Activated CD4-positive, alpha-beta T cell treated with anti-CD3 and anti-CD28 coated beads, Interleukin-2, amount 10 ng/mL, durations not matched to agents 7 days and 5 days (primary cell): ENCODE data around the gene CBFB. TPM values are rescaled to one million over a fixed set of nuclear protein-coding genes. Genes with fewer than 3 reads are reported as not detected.
A peak's percentile ranks its signal among the peaks of the same experiment; 100 is the strongest.

Experiments
- CTCF ChIA-PET: fragments of 350-600 bp; sonication (Branson Sonifier 250); formaldehyde crosslinking; loops from one replicate; lab custom pipeline; 2021; ENCODE audit warnings: antibody characterized with exemption; lab: Charles Lee
- POLR2A ChIA-PET: fragments of 350-600 bp; sonication (Branson Sonifier 250); formaldehyde crosslinking; loops from one replicate; lab custom pipeline; 2021; ENCODE audit warnings: antibody characterized with exemption; lab: Charles Lee
- DNase-seq: peaks from one replicate; pipeline ENCODE4 v3.0.0-alpha.2; 2020
- H3K27ac Mint-ChIP-seq: one replicate; pipeline ENCODE4 v1.8.0; 2021; ENCODE audit warnings: mild to moderate bottlenecking, moderate library complexity, mixed read lengths
- H3K27me3 Mint-ChIP-seq: one replicate; pipeline ENCODE4 v1.8.0; 2021; ENCODE audit warnings: mixed read lengths
- H3K36me3 Mint-ChIP-seq: one replicate; pipeline ENCODE4 v1.8.0; 2021; ENCODE audit warnings: low read depth, mixed read lengths
- H3K4me1 Mint-ChIP-seq: one replicate; pipeline ENCODE4 v1.8.0; 2021; ENCODE audit warnings: mixed read lengths
- H3K4me3 Mint-ChIP-seq: one replicate; pipeline ENCODE4 v1.8.0; 2021; ENCODE audit warnings: mild to moderate bottlenecking, moderate library complexity, mixed read lengths
- H3K9me3 Mint-ChIP-seq: one replicate; pipeline ENCODE4 v1.8.0; 2021; ENCODE audit warnings: mixed read lengths
- total RNA-seq, 2 experiments: library from RNA; stranded (reverse); gene quantifications; one replicate each; pipeline ENCODE4 v1.2.3, GENCODE V29; 2021

CBFB gene
- total RNA-seq, 2 experiments from 2014 or later = 218 to 222 TPM

DNA sequence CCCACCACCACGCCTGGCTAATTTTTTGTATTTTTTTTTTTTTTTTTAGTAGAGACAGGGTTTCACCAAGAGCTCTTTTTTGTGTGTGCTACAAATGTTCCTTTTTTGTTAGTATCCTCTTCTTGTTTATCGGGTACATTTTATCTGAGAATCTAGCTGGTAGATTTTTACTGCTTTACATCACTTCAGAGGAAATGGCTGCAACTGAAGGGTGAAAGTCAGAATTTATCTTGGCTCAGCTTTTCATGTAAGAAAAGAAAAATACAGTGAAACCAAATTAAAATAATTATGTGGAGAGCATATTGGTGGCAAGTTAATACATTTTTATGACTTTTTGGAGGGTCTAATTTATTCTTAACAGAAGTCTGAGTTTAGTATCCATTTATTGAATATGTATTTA lies 26.0 kb downstream of the CBFB start:
- DNase-seq = no peak
- no peaks in the 10 kb centered on the region for H3K9me3 Mint-ChIP-seq
- peaks cover 57% of the 10 kb centered on the region for H3K4me1 Mint-ChIP-seq
- peak overlapping the region; percentile 53 for H3K4me3 Mint-ChIP-seq
- POLR2A ChIA-PET = no interaction called here
- CTCF ChIA-PET = interaction anchor here (0.6 to 1.6 kb wide), 4 partner anchors 11 to 100 kb away, joined by 3 to 8 read pairs (median 4); no protein-coding TSS in a partner anchor
- H3K27ac Mint-ChIP-seq = peak overlapping the region; percentile 90
- peaks cover 44% of the 10 kb centered on the region for H3K36me3 Mint-ChIP-seq
- no peaks in the 10 kb centered on the region for H3K27me3 Mint-ChIP-seq

GRCh38 chr16:67055712-67056487 lies 27.0 kb downstream of the CBFB start:
- Mint-ChIP-seq H3K4me1 (peaks cover 62% of the 10 kb centered on the region), H3K27me3 (no peaks in the 10 kb centered on the region), H3K4me3 (no peak overlapping the region), H3K36me3 (peaks cover 52% of the 10 kb centered on the region), H3K9me3 (no peaks in the 10 kb centered on the region), H3K27ac (peak overlapping the region; percentile 80)
- no peak for DNase-seq
- POLR2A ChIA-PET = interaction anchor here (0.6 kb wide), 1 partner anchor 26 kb away, joined by 5 read pairs; no protein-coding TSS in a partner anchor
- CTCF ChIA-PET = interaction anchor here (0.6 to 1.6 kb wide), 3 partner anchors 12 to 185 kb away, joined by 3 to 8 read pairs (median 4); no protein-coding TSS in a partner anchor

DNA sequence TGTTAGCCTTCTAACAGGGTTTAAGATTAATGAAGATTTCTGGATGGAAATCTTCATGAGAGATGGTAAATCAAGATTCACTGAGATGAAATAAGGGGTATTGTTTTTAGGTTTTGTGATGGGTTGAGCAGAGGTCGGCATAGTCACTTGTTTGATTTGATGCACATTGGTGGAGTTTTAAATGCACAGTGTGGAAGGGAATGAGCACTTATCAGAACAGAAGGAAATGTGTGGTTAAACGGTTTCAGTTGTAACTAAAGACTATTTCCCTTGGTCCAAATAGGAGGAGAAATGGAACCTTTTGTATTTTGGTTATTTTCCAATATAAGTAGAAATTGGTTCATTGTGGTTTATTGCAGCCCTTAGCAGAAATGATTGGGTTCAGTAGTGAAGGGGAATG lies 34.1 kb downstream of the CBFB start:
- no peak for DNase-seq
- H3K27ac Mint-ChIP-seq = peak overlapping the region; percentile 77
- H3K4me3 Mint-ChIP-seq = no peak overlapping the region
- peaks cover 29% of the 10 kb centered on the region for H3K4me1 Mint-ChIP-seq
- CTCF ChIA-PET = interaction anchor here (0.9 to 1.1 kb wide), 3 partner anchors 11 to 852 kb away, joined by 3 to 4 read pairs (median 3); no protein-coding TSS in a partner anchor
- no peaks in the 10 kb centered on the region for H3K27me3 Mint-ChIP-seq
- peaks cover 46% of the 10 kb centered on the region for H3K36me3 Mint-ChIP-seq
- POLR2A ChIA-PET = interaction anchor here (0.6 kb wide), 1 partner anchor 82 kb away, joined by 3 read pairs; no protein-coding TSS in a partner anchor
- H3K9me3 Mint-ChIP-seq = no peaks in the 10 kb centered on the region

DNA sequence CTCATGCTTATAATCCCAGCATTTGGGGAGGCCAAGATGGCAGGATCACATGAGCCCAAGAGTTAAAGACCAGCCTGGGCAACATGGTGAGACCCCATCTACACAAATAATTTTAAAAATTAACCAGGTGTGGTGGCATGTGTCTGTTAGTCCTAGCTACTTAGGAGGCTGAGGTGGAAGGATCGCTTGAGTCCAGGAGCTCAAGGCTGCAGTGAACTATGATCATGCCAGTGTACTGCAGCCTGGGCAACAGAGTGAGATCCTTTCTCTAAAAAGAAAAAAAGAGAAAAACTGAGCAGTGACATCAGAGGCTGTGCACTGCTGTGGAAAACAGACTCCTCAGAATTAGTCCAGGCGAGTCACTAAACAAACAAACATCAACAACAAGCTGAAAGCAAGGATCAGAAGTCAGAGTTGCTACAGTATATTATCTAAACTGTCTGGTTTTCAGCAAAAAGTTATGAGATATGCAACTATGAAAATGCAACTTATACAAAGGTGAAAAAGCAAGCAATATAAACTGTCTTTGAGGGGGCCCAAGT lies 39.3 kb downstream of the CBFB start:
- Mint-ChIP-seq H3K9me3 (no peaks in the 10 kb centered on the region), H3K36me3 (peaks cover 42% of the 10 kb centered on the region), H3K4me3 (no peak overlapping the region), H3K27me3 (no peaks in the 10 kb centered on the region), H3K27ac (no peak overlapping the region), H3K4me1 (peaks cover 9% of the 10 kb centered on the region)
- ChIA-PET POLR2A (no interaction called here), CTCF (interaction anchor here (0.6 to 2.0 kb wide), 6 partner anchors 14 to 325 kb away, joined by 3 to 11 read pairs (median 4); partner anchors contain the start of gene TPPP3)
- DNase-seq = no peak

GRCh38 chr16:67071476-67072048 lies 42.6 kb downstream of the CBFB start:
- Mint-ChIP-seq H3K36me3 (peaks cover 42% of the 10 kb centered on the region), H3K27ac (no peak overlapping the region)
- CTCF ChIA-PET = interaction anchor here (1.0 kb wide), 1 partner anchor 84 kb away, joined by 3 read pairs; no protein-coding TSS in a partner anchor

GRCh38 chr16:67075331-67075730 lies 46.4 kb downstream of the CBFB start:
- Mint-ChIP-seq H3K9me3 (no peaks in the 10 kb centered on the region), H3K36me3 (peaks cover 36% of the 10 kb centered on the region), H3K27me3 (no peaks in the 10 kb centered on the region), H3K4me1 (peaks cover 4% of the 10 kb centered on the region), H3K4me3 (no peak overlapping the region), H3K27ac (no peak overlapping the region)
- CTCF ChIA-PET = interaction anchor here (0.5 to 1.2 kb wide), 3 partner anchors 8 to 557 kb away, joined by 3 to 7 read pairs (median 5); no protein-coding TSS in a partner anchor
- DNase-seq = no peak
- POLR2A ChIA-PET = interaction anchor here (0.7 kb wide), 1 partner anchor 525 kb away, joined by 3 read pairs; no protein-coding TSS in a partner anchor

More at GRCh38 chr16:67071476-67072048, 42.6 kb downstream of the CBFB start:
- no peak for DNase-seq
- Mint-ChIP-seq H3K4me3 (no peak overlapping the region), H3K9me3 (no peaks in the 10 kb centered on the region), H3K27me3 (no peaks in the 10 kb centered on the region), H3K4me1 (peaks cover 5% of the 10 kb centered on the region)
- POLR2A ChIA-PET = no interaction called here

DNA sequence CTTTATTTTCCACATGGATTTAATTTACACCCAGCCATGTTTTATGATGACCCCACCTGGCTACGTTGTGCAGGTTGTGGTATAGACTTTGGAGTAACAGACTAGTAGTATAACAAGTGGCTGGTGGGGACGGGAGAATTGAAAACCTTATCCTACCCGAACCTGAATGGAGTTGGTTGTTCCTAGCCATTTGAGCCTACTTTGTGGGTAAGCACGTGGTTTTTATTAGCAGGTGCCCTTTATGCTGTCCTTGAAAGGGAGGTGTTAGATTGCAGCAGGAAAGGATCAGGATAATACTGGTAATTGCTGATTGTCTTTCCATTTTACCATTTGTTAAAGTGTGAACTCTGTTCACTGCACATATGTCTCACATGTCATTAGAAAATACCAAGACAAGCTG lies 48.9 kb downstream of the CBFB start:
- ChIA-PET CTCF (no interaction called here), POLR2A (no interaction called here)
- H3K36me3 Mint-ChIP-seq = peaks cover 30% of the 10 kb centered on the region
- no peaks in the 10 kb centered on the region for H3K27me3 Mint-ChIP-seq
- peaks cover 8% of the 10 kb centered on the region for H3K4me1 Mint-ChIP-seq
- no peak for DNase-seq
- H3K9me3 Mint-ChIP-seq = no peaks in the 10 kb centered on the region
- no peak overlapping the region for H3K27ac Mint-ChIP-seq
- no peak overlapping the region for H3K4me3 Mint-ChIP-seq

GRCh38 chr16:67082100-67082499 lies 53.2 kb downstream of the CBFB start:
- no peaks in the 10 kb centered on the region for H3K9me3 Mint-ChIP-seq
- H3K27me3 Mint-ChIP-seq = no peaks in the 10 kb centered on the region
- peaks cover 11% of the 10 kb centered on the region for H3K4me1 Mint-ChIP-seq
- peaks cover 38% of the 10 kb centered on the region for H3K36me3 Mint-ChIP-seq
- no peak overlapping the region for H3K27ac Mint-ChIP-seq
- DNase-seq = no peak
- CTCF ChIA-PET = interaction anchor here (0.7 to 2.5 kb wide), 6 partner anchors 11 to 380 kb away, joined by 3 to 11 read pairs (median 5); no protein-coding TSS in a partner anchor
- H3K4me3 Mint-ChIP-seq = no peak overlapping the region
- POLR2A ChIA-PET = no interaction called here

DNA sequence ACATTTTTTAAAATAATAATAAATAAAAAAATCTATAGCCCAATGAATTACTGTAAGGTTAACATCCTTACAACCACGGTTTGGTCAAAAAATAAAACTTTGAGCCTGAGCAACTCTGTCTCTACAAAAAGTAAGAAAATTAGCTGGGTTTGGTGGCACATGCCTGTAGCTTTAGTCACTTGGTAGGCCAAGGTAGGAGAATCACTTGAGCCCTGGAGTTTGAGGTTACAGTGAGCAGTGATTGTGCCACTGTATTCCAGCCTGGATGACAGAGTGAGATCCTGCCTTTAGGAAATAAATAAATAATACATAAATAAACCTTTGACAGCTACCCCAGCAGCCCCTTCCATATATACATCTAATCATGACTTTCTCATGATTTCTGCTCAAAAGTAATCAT lies 53.9 kb downstream of the CBFB start:
- Mint-ChIP-seq H3K27me3 (no peaks in the 10 kb centered on the region), H3K27ac (no peak overlapping the region), H3K4me1 (peaks cover 11% of the 10 kb centered on the region), H3K36me3 (peaks cover 35% of the 10 kb centered on the region), H3K9me3 (no peaks in the 10 kb centered on the region), H3K4me3 (no peak overlapping the region)
- ChIA-PET CTCF (interaction anchor here (0.6 to 2.5 kb wide), 5 partner anchors 15 to 65 kb away, joined by 3 to 11 read pairs (median 5); no protein-coding TSS in a partner anchor), POLR2A (no interaction called here)
- DNase-seq = no peak

DNA sequence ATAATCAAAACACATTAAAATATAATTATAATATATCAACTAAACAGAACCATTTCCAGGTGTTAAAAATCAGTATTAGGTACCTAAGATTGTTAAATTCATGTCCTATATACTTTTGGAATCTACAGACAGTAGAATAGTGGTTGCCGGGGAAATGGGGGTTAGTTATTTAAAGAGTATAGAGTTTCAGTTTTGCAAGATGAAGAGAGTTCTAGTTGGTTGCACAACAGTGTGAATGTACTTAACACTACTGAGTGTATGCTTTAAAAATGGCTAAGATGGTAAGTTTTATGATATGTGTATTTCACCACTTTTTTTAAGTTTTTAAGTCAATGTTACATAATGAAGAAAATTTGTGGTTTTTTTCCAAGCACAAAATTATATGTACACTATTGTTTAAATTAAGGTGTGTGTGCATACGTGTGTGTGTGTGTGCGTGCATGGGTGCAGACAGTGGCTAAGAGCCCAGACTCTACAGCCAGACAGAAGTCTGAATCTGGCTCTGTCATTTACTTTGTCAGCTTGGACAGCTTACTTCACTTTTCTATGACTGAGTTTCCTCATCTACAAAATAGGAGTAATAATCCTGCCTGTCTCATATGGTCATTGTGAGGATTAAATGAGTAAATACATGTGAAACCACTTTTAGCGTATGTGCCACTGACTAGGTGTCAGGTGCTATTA lies 55.5 kb downstream of the CBFB start:
- Mint-ChIP-seq H3K36me3 (peaks cover 30% of the 10 kb centered on the region), H3K27ac (no peak overlapping the region), H3K4me3 (no peak overlapping the region), H3K4me1 (peaks cover 11% of the 10 kb centered on the region), H3K27me3 (no peaks in the 10 kb centered on the region), H3K9me3 (no peaks in the 10 kb centered on the region)
- no peak for DNase-seq
- ChIA-PET POLR2A (no interaction called here), CTCF (interaction anchor here (0.9 to 2.3 kb wide), 3 partner anchors 18 to 77 kb away, joined by 3 to 6 read pairs (median 3); no protein-coding TSS in a partner anchor)

GRCh38 chr16:67086822-67087221 lies 57.9 kb downstream of the CBFB start:
- POLR2A ChIA-PET = no interaction called here
- no peak for DNase-seq
- H3K36me3 Mint-ChIP-seq = peaks cover 20% of the 10 kb centered on the region
- peaks cover 3% of the 10 kb centered on the region for H3K4me1 Mint-ChIP-seq
- no peaks in the 10 kb centered on the region for H3K27me3 Mint-ChIP-seq
- no peak overlapping the region for H3K4me3 Mint-ChIP-seq
- no peaks in the 10 kb centered on the region for H3K9me3 Mint-ChIP-seq
- CTCF ChIA-PET = interaction anchor here (1.2 kb wide), 1 partner anchor 16 kb away, joined by 3 read pairs; no protein-coding TSS in a partner anchor
- H3K27ac Mint-ChIP-seq = no peak overlapping the region

GRCh38 chr16:67087291-67087690 lies 58.3 kb downstream of the CBFB start:
- Mint-ChIP-seq H3K36me3 (peaks cover 20% of the 10 kb centered on the region), H3K27ac (no peak overlapping the region), H3K4me1 (peaks cover 6% of the 10 kb centered on the region), H3K4me3 (no peak overlapping the region), H3K9me3 (no peaks in the 10 kb centered on the region), H3K27me3 (no peaks in the 10 kb centered on the region)
- ChIA-PET CTCF (interaction anchor here (1.2 kb wide), 1 partner anchor 16 kb away, joined by 3 read pairs; no protein-coding TSS in a partner anchor), POLR2A (no interaction called here)
- DNase-seq = no peak
